Fibroblast of gingiva (primary cell): ENCODE measurements around the gene RHBDD1.
A peak's percentile ranks its signal among the peaks of the same experiment; 100 is the strongest.

Experiments
- DNase-seq: peaks from one replicate; pipeline ENCODE4 v3.0.0-alpha.2; 2011; ENCODE audit warnings: low read depth

Gene RHBDD1

GRCh38 chr2:226887940-226888339 is 52.1 kb downstream of the RHBDD1 start:
- peak; percentile 33 for DNase-seq

GRCh38 chr2:226888378-226888965 is 52.6 kb downstream of the RHBDD1 start:
- DNase-seq = no peak

- no peak for DNase-seq
These were observed 53.1 kb downstream of the RHBDD1 start for GRCh38 chr2:226888971-226889370.

- DNase-seq = no peak
These were observed 54.4 kb downstream of the RHBDD1 start for GRCh38 chr2:226890286-226890685.

GRCh38 chr2:226891780-226892590 is 56.1 kb downstream of the RHBDD1 start:
- DNase-seq = peak; percentile 94

- DNase-seq = peak; percentile 59
These were observed 56.9 kb downstream of the RHBDD1 start for GRCh38 chr2:226892729-226893128.

- peak; percentile 92 for DNase-seq
These were observed 57.4 kb downstream of the RHBDD1 start for GRCh38 chr2:226893216-226893615.

GRCh38 chr2:226894752-226895151 is 58.9 kb downstream of the RHBDD1 start:
- no peak for DNase-seq

- DNase-seq = no peak
These were observed 59.7 kb downstream of the RHBDD1 start for GRCh38 chr2:226895579-226895978.

GRCh38 chr2:226898121-226898520 is 62.3 kb downstream of the RHBDD1 start:
- no peak for DNase-seq

- no peak for DNase-seq
These were observed 63.0 kb downstream of the RHBDD1 start for GRCh38 chr2:226898897-226899296.

GRCh38 chr2:226902041-226902966 is 66.5 kb downstream of the RHBDD1 start:
- no peak for DNase-seq

GRCh38 chr2:226903179-226903578 is 67.3 kb downstream of the RHBDD1 start:
- peak; percentile 84 for DNase-seq

- DNase-seq = no peak
These were observed 68.7 kb downstream of the RHBDD1 start for GRCh38 chr2:226904592-226904991.

GRCh38 chr2:226905718-226906117 is 69.9 kb downstream of the RHBDD1 start:
- DNase-seq = no peak

GRCh38 chr2:226906163-226906693 is 70.4 kb downstream of the RHBDD1 start:
- no peak for DNase-seq

GRCh38 chr2:226909126-226909525 is 73.3 kb downstream of the RHBDD1 start:
- no peak for DNase-seq

GRCh38 chr2:226909836-226910235 is 74.0 kb downstream of the RHBDD1 start:
- no peak for DNase-seq

- peak; percentile 54 for DNase-seq
These were observed 74.5 kb downstream of the RHBDD1 start for GRCh38 chr2:226910384-226910783.

- no peak for DNase-seq
These were observed 76.1 kb downstream of the RHBDD1 start for GRCh38 chr2:226911932-226912331.

GRCh38 chr2:226913641-226914040 is 77.8 kb downstream of the RHBDD1 start:
- no peak for DNase-seq

- DNase-seq = peak; percentile 65
These were observed 80.0 kb downstream of the RHBDD1 start for GRCh38 chr2:226915846-226916360.
